MM.1S (cell line): Measurements from ENCODE around the gene NANP.
"Not testable (repeated sequence)": the region's sequence is repeated elsewhere in the genome, so short reads cannot be mapped to it uniquely, and the experiment has no call there.

Experiments
- DNase-seq: peaks from one replicate; pipeline ENCODE4 v3.0.0-alpha.2; 2015
- H2AFZ ChIP-seq: fragments of 300-600 bp; sonication (generic); 2 replicates; pipeline ENCODE4 v1.6.0; 2016; ENCODE audit warnings: antibody characterized with exemption, low read length
- H3F3A ChIP-seq: fragments of 300-600 bp; sonication (generic); 2 replicates; pipeline ENCODE4 v1.6.1; 2016; ENCODE audit warnings: mild to moderate bottlenecking, antibody characterized with exemption, low read length, moderate library complexity, mixed read lengths; ENCODE audit not compliant: insufficient read depth
- H3K27ac ChIP-seq: fragments of 300-600 bp; sonication (generic); 2 replicates; pipeline ENCODE4 v1.5.1; 2016; ENCODE audit warnings: mild to moderate bottlenecking, low read length
- H3K27me3 ChIP-seq: fragments of 300-600 bp; sonication (generic); replicated peaks from 2 replicates; pipeline ENCODE4 v1.6.0; 2016; ENCODE audit warnings: low read length; ENCODE audit not compliant: insufficient read depth
- H3K36me3 ChIP-seq: fragments of 300-600 bp; sonication (generic); replicated peaks from 2 replicates; pipeline ENCODE4 v1.6.1; 2016; ENCODE audit warnings: mild to moderate bottlenecking, low read length, mixed read lengths; ENCODE audit not compliant: insufficient read depth
- H3K4me1 ChIP-seq: fragments of 300-600 bp; sonication (generic); 2 replicates; pipeline ENCODE4 v1.6.1; 2016; ENCODE audit warnings: low read length, mixed read lengths
- H3K4me2 ChIP-seq: fragments of 300-600 bp; sonication (generic); 2 replicates; pipeline ENCODE4 v1.6.0; 2016; ENCODE audit warnings: low read depth, low read length
- H3K4me3 ChIP-seq: fragments of 300-600 bp; sonication (generic); 2 replicates; pipeline ENCODE4 v1.5.1; 2016; ENCODE audit warnings: low read length, mixed read lengths
- H3K79me2 ChIP-seq: fragments of 300-600 bp; sonication (generic); 2 replicates; pipeline ENCODE4 v1.6.1; 2016; ENCODE audit warnings: mixed run types, low read length, mixed read lengths
- H3K9ac ChIP-seq: fragments of 300-600 bp; sonication (generic); 2 replicates; pipeline ENCODE4 v1.6.1; 2016; ENCODE audit warnings: low read length, mixed read lengths
- H3K9me2 ChIP-seq: fragments of 300-600 bp; sonication (generic); replicated peaks from 2 replicates; pipeline ENCODE4 v1.6.1; 2016; ENCODE audit warnings: mild to moderate bottlenecking, low read length, mixed read lengths; ENCODE audit not compliant: insufficient read depth
- H3K9me3 ChIP-seq: fragments of 300-600 bp; sonication (generic); replicated peaks from 2 replicates; pipeline ENCODE4 v1.6.1; 2016; ENCODE audit warnings: mild to moderate bottlenecking, low read length, mixed read lengths; ENCODE audit not compliant: insufficient read depth
- H4K20me1 ChIP-seq: fragments of 300-600 bp; sonication (generic); 2 replicates; pipeline ENCODE4 v1.6.1; 2016; ENCODE audit warnings: mild to moderate bottlenecking, low read length, moderate library complexity, mixed read lengths; ENCODE audit not compliant: insufficient read depth
- CTCF ChIP-seq: fragments of 300-600 bp; sonication (generic); IDR thresholded peaks from 2 replicates; pipeline ENCODE4 v1.5.1; 2016; ENCODE audit warnings: antibody characterized with exemption, low read length, mixed read lengths
- EZH2 ChIP-seq: fragments of 300-600 bp; sonication (generic); optimal IDR thresholded peaks from 2 replicates; pipeline ENCODE3; 2017; ENCODE audit warnings: low read depth, mild to moderate bottlenecking, antibody characterized with exemption, low read length, mixed read lengths
- EZH2phosphoT487 ChIP-seq: fragments of 300-600 bp; sonication (generic); IDR thresholded peaks from 2 replicates; pipeline ENCODE4 v1.6.1; 2018; ENCODE audit warnings: antibody characterized with exemption, low read length

NANP gene

GRCh38 chr20:25668446-25668845 is 44.6 kb upstream of the NANP start:
- no peaks in the 10 kb centered on the region for H3K4me1 ChIP-seq
- TF ChIP-seq EZH2, result no peak
- TF ChIP-seq CTCF, result no peak
- TF ChIP-seq EZH2phosphoT487, result no peak
- H4K20me1 ChIP-seq, result no peaks in the 10 kb centered on the region
- H3K27ac ChIP-seq, result no peak overlapping the region
- H3K9me2 ChIP-seq, result no peaks in the 10 kb centered on the region
- no peaks in the 10 kb centered on the region for H3K27me3 ChIP-seq
- H3K4me2 ChIP-seq, result no peak overlapping the region
- H3F3A ChIP-seq, result no peaks in the 10 kb centered on the region
- H3K79me2 ChIP-seq, result no peaks in the 10 kb centered on the region
- no peak for DNase-seq
- no peak overlapping the region for H3K9ac ChIP-seq
- no peak overlapping the region for H3K4me3 ChIP-seq
- H3K36me3 ChIP-seq, result no peaks in the 10 kb centered on the region
- H2AFZ ChIP-seq, result no peak overlapping the region
- H3K9me3 ChIP-seq, result no peaks in the 10 kb centered on the region

- DNase-seq, result no peak
- H3K79me2 ChIP-seq, result no peaks in the 10 kb centered on the region
- H3K27ac ChIP-seq, result no peak overlapping the region
- H4K20me1 ChIP-seq, result no peaks in the 10 kb centered on the region
- no peaks in the 10 kb centered on the region for H3K27me3 ChIP-seq
- no peak overlapping the region for H3K9ac ChIP-seq
- no peak overlapping the region for H3K4me3 ChIP-seq
- TF ChIP-seq EZH2phosphoT487 (no peak), EZH2 (no peak), CTCF (no peak)
- no peaks in the 10 kb centered on the region for H3F3A ChIP-seq
- no peak overlapping the region for H3K4me2 ChIP-seq
- no peaks in the 10 kb centered on the region for H3K36me3 ChIP-seq
- H2AFZ ChIP-seq, result no peak overlapping the region
- H3K4me1 ChIP-seq, result no peaks in the 10 kb centered on the region
- H3K9me3 ChIP-seq, result no peaks in the 10 kb centered on the region
- no peaks in the 10 kb centered on the region for H3K9me2 ChIP-seq
Observed at GRCh38 chr20:25659999-25660398, 36.2 kb upstream of the NANP start.

DNA sequence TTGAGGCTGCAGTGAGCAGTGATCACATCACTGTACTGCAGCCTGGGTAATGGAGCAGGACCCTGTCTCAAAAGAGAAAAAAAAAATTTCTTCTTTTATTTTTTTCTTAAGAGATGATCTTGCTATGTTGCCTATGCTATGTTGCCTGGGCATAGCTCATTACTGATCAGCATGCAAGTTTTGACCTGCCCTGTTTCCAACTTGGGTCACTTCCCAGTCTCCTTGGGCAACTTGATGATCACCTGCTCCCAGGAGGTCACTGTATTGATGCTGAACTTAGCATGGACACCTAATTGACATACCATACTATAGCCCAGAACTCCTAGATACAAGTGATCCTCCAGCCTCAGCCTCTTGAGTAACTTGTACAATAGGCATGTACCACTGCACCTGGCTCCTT is 30.7 kb upstream of the NANP start:
- TF ChIP-seq EZH2, result no peak
- TF ChIP-seq CTCF, result no peak
- TF ChIP-seq EZH2phosphoT487, result no peak
- Histone ChIP-seq H3K27ac (no peak overlapping the region), H3K4me2 (no peak overlapping the region), H3K36me3 (no peaks in the 10 kb centered on the region), H3K9me3 (no peaks in the 10 kb centered on the region), H3K4me3 (no peak overlapping the region), H3K79me2 (no peaks in the 10 kb centered on the region), H3K9ac (no peak overlapping the region), H3K4me1 (no peaks in the 10 kb centered on the region), H3F3A (no peaks in the 10 kb centered on the region), H2AFZ (no peak overlapping the region), H3K9me2 (no peaks in the 10 kb centered on the region), H3K27me3 (no peaks in the 10 kb centered on the region), H4K20me1 (no peaks in the 10 kb centered on the region)
- no peak for DNase-seq

GRCh38 chr20:25652866-25653265 is 29.1 kb upstream of the NANP start:
- not testable (repeated sequence) for H3K9ac ChIP-seq, H3K4me2 ChIP-seq, H3K4me1 ChIP-seq, H4K20me1 ChIP-seq, H2AFZ ChIP-seq, H3K27ac ChIP-seq, H3F3A ChIP-seq, H3K9me3 ChIP-seq, H3K36me3 ChIP-seq, DNase-seq, H3K27me3 ChIP-seq, H3K79me2 ChIP-seq, H3K4me3 ChIP-seq, H3K9me2 ChIP-seq
